CD14-positive monocyte (primary cell): Measurements from ENCODE around the gene MTMR8. TPM values are rescaled to one million over a fixed set of nuclear protein-coding genes. Genes with fewer than 3 reads are reported as not detected.

Source experiments
- DNase-seq, 3 donors: peaks; one replicate each; pipeline ENCODE4 v3.0.0-alpha.2; 2011 to 2022
- H2AFZ ChIP-seq: 2 replicates; pipeline ENCODE4 v1.6.0; 2012; ENCODE audit warnings: mild to moderate bottlenecking, low read depth, low read length, inconsistent platforms; ENCODE audit not compliant: insufficient read depth, poor library complexity, severe bottlenecking
- H3K27ac ChIP-seq, 2 donors: 1 replicate in 1 of 2; 2 replicates in 1 of 2; pipeline ENCODE4 v1.5.1; 2012 to 2013; ENCODE audit warnings: low read length in 2 of 2, control low read depth in 1 of 2, inconsistent platforms in 1 of 2, low read depth in 1 of 2, mild to moderate bottlenecking in 1 of 2
- H3K27me3 ChIP-seq, 2 donors: one replicate each; pipeline versions ENCODE4 v1.6.0 to v1.6.1; 2011 to 2013; ENCODE audit warnings: low read length in 2 of 2; ENCODE audit not compliant: control insufficient read depth in 2 of 2, insufficient read depth in 2 of 2
- H3K36me3 ChIP-seq, 2 donors: replicated peaks in 1 of 2; 1 replicate in 1 of 2; 2 replicates in 1 of 2; pipeline versions ENCODE4 v1.5.1 to v1.6.1; 2012 to 2013; ENCODE audit warnings: low read length in 2 of 2, control low read depth in 1 of 2, inconsistent platforms in 1 of 2, mild to moderate bottlenecking in 1 of 2; ENCODE audit not compliant: insufficient read depth in 2 of 2, control insufficient read depth in 1 of 2
- H3K4me1 ChIP-seq, 2 donors: 1 replicate in 1 of 2; 2 replicates in 1 of 2; pipeline versions ENCODE4 v1.5.1 to v1.6.1; 2012 to 2013; ENCODE audit warnings: low read length in 2 of 2, control low read depth in 1 of 2, inconsistent platforms in 1 of 2, mild to moderate bottlenecking in 1 of 2, moderate library complexity in 1 of 2; ENCODE audit not compliant: insufficient read depth in 2 of 2, control insufficient read depth in 1 of 2
- H3K4me2 ChIP-seq: replicated peaks from 2 replicates; pipeline ENCODE3; 2012; ENCODE audit warnings: low read length, moderate library complexity, mild to moderate bottlenecking; ENCODE audit not compliant: poor library complexity, severe bottlenecking; ENCODE audit errors: extremely low read depth
- H3K4me3 ChIP-seq, 3 experiments: fragments of 200-600 bp in 1 of 3; sonication (generic) in 1 of 3; replicated peaks in 1 of 3; 1 replicate in 2 of 3; 2 replicates in 1 of 3; pipeline ENCODE4 v1.5.1; 2011 to 2013; ENCODE audit warnings: low read length in 3 of 3, mild to moderate bottlenecking in 3 of 3, control low read depth in 2 of 3, low read depth in 2 of 3, inconsistent platforms in 1 of 3, moderate library complexity in 1 of 3
- H3K79me2 ChIP-seq: 2 replicates; pipeline ENCODE4 v1.6.0; 2012; ENCODE audit warnings: mild to moderate bottlenecking, control low read depth, inconsistent platforms, low read length, moderate library complexity; ENCODE audit not compliant: insufficient read depth
- H3K9ac ChIP-seq: 2 replicates; pipeline ENCODE4 v1.6.0; 2017; ENCODE audit warnings: low read length, mild to moderate bottlenecking; ENCODE audit not compliant: insufficient read depth, poor library complexity, severe bottlenecking
- H3K9me3 ChIP-seq, 2 donors: replicated peaks in 1 of 2; 1 replicate in 1 of 2; 2 replicates in 1 of 2; pipeline versions ENCODE4 v1.5.1 to v1.6.1; 2012 to 2013; ENCODE audit warnings: low read length in 2 of 2, control low read depth in 1 of 2; ENCODE audit not compliant: control insufficient read depth in 1 of 2, insufficient read depth in 1 of 2
- H4K20me1 ChIP-seq: 2 replicates; pipeline ENCODE4 v1.6.0; 2012; ENCODE audit warnings: mild to moderate bottlenecking, low read length, control low read depth, moderate library complexity; ENCODE audit not compliant: insufficient read depth
- H3K27ac Mint-ChIP-seq, 7 donors: one replicate each; pipeline ENCODE4 v1.8.0; 2020; ENCODE audit warnings: mild to moderate bottlenecking in 7 of 7, mixed read lengths in 7 of 7, moderate library complexity in 6 of 7, inconsistent platforms in 2 of 7
- H3K27me3 Mint-ChIP-seq, 3 donors: one replicate each; pipeline ENCODE4 v1.8.0; 2021 to 2022; ENCODE audit warnings: low read depth in 3 of 3, mild to moderate bottlenecking in 3 of 3, mixed read lengths in 3 of 3, moderate library complexity in 3 of 3, inconsistent platforms in 1 of 3
- H3K36me3 Mint-ChIP-seq, 2 donors: one replicate each; pipeline ENCODE4 v1.8.0; 2020; ENCODE audit warnings: mixed read lengths in 2 of 2, inconsistent platforms in 1 of 2, mild to moderate bottlenecking in 1 of 2
- H3K4me1 Mint-ChIP-seq: one replicate; pipeline ENCODE4 v1.8.0; 2020; ENCODE audit warnings: mild to moderate bottlenecking, mixed read lengths
- H3K4me3 Mint-ChIP-seq, 2 donors: one replicate each; pipeline ENCODE4 v1.8.0; 2020; ENCODE audit warnings: mild to moderate bottlenecking in 2 of 2, mixed read lengths in 2 of 2, moderate library complexity in 1 of 2
- H3K9me3 Mint-ChIP-seq, 7 donors: one replicate each; pipeline ENCODE4 v1.8.0; 2020 to 2022; ENCODE audit warnings: mixed read lengths in 7 of 7, mild to moderate bottlenecking in 6 of 7, moderate library complexity in 6 of 7, inconsistent platforms in 2 of 7
- CTCF ChIP-seq: fragments of 200-600 bp; IDR thresholded peaks from one replicate; pipeline ENCODE4 v1.8.0; 2022; ENCODE audit warnings: antibody characterized with exemption, mild to moderate bottlenecking
- WGBS: methylation state at CpG from one replicate; pipeline ENCODE4 v1.1.5; 2013; ENCODE audit warnings: missing lambda C conversion rate; ENCODE audit not compliant: insufficient coverage; 5-methylcytosine and 5-hydroxymethylcytosine counted together
- intact Hi-C, 2 donors: fragments of 100-400 bp; cut with micrococcal nuclease; formaldehyde crosslinking; loops; one replicate each; pipeline versions ENCODE4 v1.15.0 to v1.15.1; 2023
- polyA plus RNA-seq, 3 donors: library from polyadenylated mRNA; depleted of rRNA in 1 of 3; unstranded in 2 of 3; stranded (reverse) in 1 of 3; fragments of 300-500 nt in 2 of 3; fragments of >200 nt in 1 of 3; fragmentation: Illumina TruSeq in 2 of 3; gene quantifications; 1 replicate in 2 of 3; 2 replicates in 1 of 3; pipeline ENCODE4 v1.2.3, GENCODE V29; 2012 to 2021

MTMR8 gene
- polyA plus RNA-seq, 3 donors: 0.19 to 1.1 (median 0.51) TPM

- no peaks in the 10 kb centered on the region for H3K27me3 ChIP-seq
- H3K4me1 ChIP-seq: no peaks in the 10 kb centered on the region
- Mint-ChIP-seq H3K27me3 (no peaks in the 10 kb centered on the region), H3K4me1 (no peaks in the 10 kb centered on the region), H3K36me3 (peaks cover 0 to 7% of the 10 kb centered on the region in 2 donors), H3K27ac (no peak overlapping the region), H3K9me3 (peaks cover 0 to 2% (median 0%) of the 10 kb centered on the region in 7 donors), H3K4me3 (no peak overlapping the region)
- DNase-seq: no peak
- TF ChIP-seq CTCF: no peak
- WGBS: 88% methylated on average over 1 of the region's 1 CpG
- no peak overlapping the region for H3K9ac ChIP-seq
- H3K9me3 ChIP-seq: no peaks in the 10 kb centered on the region
- H2AFZ ChIP-seq: no peak overlapping the region
- intact Hi-C loops: no loop called here
- no peak overlapping the region for H3K4me3 ChIP-seq
- H3K79me2 ChIP-seq: no peaks in the 10 kb centered on the region
- H3K27ac ChIP-seq: no peak overlapping the region
- no peaks in the 10 kb centered on the region for H4K20me1 ChIP-seq
- H3K4me2 ChIP-seq: no peak overlapping the region
- no peaks in the 10 kb centered on the region for H3K36me3 ChIP-seq
Observed at GRCh38 chrX:64338296-64338695, 57.0 kb downstream of the MTMR8 start.

- TF ChIP-seq CTCF: no peak
- H3K4me3 Mint-ChIP-seq: no peak overlapping the region
- no peak overlapping the region for H3K4me3 ChIP-seq
- H3K9me3 Mint-ChIP-seq: peaks cover 0 to 2% (median 0%) of the 10 kb centered on the region in 7 donors
- no peak overlapping the region for H3K4me2 ChIP-seq
- no peaks in the 10 kb centered on the region for H3K79me2 ChIP-seq
- H3K4me1 Mint-ChIP-seq: no peaks in the 10 kb centered on the region
- no peaks in the 10 kb centered on the region for H3K4me1 ChIP-seq
- peaks cover 0 to 8% of the 10 kb centered on the region in 2 donors for H3K36me3 Mint-ChIP-seq
- no peak for DNase-seq
- no peaks in the 10 kb centered on the region for H3K27me3 ChIP-seq
- H3K9me3 ChIP-seq: no peaks in the 10 kb centered on the region
- H4K20me1 ChIP-seq: no peaks in the 10 kb centered on the region
- no peaks in the 10 kb centered on the region for H3K36me3 ChIP-seq
- no peak overlapping the region for H3K27ac ChIP-seq
- no peak overlapping the region for H3K9ac ChIP-seq
- intact Hi-C loops: no loop called here
- WGBS: no CpG with 5 or more reads among the region's 3 CpGs
- no peak overlapping the region for H3K27ac Mint-ChIP-seq
- no peak overlapping the region for H2AFZ ChIP-seq
- no peaks in the 10 kb centered on the region for H3K27me3 Mint-ChIP-seq
Observed at GRCh38 chrX:64334467-64334866, 60.8 kb downstream of the MTMR8 start.
